ENCODE data around the gene TMEM267. TPM values are rescaled to one million over a fixed set of nuclear protein-coding genes. Genes with fewer than 3 reads are reported as not detected.
"Not testable (repeated sequence)": the region's sequence is repeated elsewhere in the genome, so short reads cannot be mapped to it uniquely, and the experiment has no call there.

TMEM267 gene
- polyA plus RNA-seq, 3 donors = 3.6 to 5.1 (median 5.1) TPM

DNA sequence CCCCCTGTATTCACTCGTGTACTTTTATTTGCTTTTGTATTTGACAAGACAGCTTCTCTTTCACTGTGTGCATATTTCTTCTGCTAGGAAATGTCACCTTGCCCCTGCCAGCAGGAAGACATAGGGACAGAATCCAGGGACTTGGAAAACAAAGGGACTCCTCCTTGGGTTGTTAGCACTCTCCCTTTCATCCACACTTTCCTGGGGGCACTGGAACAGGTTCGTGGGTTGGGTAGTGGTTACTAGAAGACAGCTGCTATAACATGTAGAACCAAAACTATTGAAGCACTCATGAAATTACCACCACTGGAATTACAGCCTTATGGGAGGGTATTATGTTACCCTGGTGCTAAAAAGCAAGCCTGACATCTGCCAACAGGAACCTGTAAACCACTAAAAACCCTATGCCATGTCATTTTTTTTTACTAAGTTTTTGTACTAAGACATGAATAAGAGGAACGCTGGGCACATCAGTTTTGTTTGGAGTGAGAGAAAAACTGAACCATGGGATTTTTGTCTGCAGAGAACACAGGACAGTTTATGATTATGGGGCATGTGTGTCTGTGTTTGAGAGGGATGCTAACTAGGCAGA is 66.8 kb downstream of the TMEM267 start:
- 48 to 54% (median 48%) methylated on average over 3 of the region's 3 CpGs for WGBS, 3 donors
- H3K27ac ChIP-seq (ENCODE audit: low read depth, low read length) = no peak overlapping the region

DNA sequence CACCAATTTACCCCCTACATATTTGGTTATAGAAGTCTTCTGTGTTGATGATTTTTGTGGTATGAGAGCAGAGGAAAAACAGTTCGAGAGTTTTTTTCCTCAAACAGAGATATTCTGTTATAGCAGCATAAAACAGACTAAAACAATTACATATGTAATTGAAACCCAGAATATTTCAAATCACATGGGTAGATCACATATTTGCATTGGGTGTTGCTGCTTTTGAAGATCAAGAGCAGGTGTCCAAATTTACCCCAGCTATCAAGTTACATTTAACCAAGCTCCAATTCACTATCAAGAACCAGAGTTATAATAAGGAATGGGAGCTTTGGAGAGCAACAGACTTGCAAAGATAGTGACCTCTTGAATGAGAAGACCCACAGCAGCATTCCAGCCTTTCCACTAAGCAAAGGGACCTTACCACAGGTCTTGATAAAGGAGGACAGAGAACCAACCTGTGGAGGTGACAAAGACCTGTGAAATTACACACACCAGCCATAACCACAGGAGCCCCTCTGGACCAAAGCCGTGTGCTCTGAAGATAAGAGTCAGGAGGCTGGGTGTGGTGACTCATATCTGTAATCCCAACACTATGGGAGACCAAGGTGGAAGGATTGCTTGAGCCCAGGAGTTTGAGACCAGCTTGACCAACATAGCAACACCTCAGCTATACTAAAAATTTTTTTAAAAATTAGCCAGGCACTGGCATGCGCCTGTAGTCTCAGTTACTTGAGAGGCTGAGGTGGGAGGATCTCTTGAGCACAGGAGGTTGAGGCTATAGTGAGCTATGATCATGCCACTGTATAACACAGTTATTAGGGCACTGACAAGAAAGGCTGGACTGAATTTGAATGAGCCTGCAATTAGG is 67.5 kb downstream of the TMEM267 start:
- WGBS, 3 donors = 70 to 77% (median 74%) methylated on average over 3 of the region's 3 CpGs

DNA sequence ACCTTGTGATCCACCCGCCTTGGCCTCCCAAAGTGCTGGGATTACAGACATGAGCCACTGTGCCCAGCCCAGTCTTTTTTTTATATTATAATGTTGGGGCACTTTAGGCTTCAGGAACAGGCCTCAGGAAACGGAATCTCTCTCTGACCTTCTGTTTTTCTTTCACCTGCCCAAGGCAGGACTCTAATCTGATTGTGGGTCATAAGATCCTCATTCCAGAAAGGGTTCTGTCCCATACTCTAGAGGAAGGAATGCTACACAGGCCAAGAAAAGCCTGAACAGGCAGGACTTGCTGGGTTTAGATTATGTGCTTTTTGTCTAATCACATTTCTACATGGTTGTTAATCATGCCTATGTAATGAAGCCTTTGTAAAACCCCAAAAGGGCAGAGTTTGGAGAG is 69.7 kb downstream of the TMEM267 start:
- no peak overlapping the region for H3K27ac ChIP-seq (ENCODE audit: low read depth, low read length)
- WGBS, 3 donors = 83 to 93% (median 92%) methylated on average over 2 of the region's 2 CpGs

More for the DNA sequence above, 67.5 kb downstream of the TMEM267 start:
- no peak overlapping the region for H3K27ac ChIP-seq (ENCODE audit: low read depth, low read length)

DNA sequence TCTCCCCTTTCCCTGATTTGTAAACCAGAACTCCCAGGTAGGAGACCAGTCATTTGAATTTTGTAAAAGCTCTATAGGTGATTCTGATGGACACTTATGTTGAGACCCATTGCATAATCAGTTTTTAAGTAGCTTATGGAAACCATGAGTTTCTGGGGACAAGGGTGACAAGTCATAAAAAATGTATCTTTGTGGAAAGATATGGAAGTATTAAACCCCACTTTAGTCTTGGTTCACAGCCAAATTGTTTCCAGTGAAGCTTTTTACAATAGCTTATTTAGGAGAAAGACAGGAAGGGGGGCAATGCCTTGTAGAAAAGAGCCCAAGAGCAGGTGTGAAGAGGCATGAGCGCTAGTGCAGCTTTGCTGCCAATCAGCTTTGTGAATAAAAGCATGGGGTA is 71.0 kb downstream of the TMEM267 start:
- 91 to 100% (median 96%) methylated on average over 1 of the region's 1 CpG for WGBS, 3 donors
- H3K27ac ChIP-seq (ENCODE audit: low read depth, low read length) = no peak overlapping the region

DNA sequence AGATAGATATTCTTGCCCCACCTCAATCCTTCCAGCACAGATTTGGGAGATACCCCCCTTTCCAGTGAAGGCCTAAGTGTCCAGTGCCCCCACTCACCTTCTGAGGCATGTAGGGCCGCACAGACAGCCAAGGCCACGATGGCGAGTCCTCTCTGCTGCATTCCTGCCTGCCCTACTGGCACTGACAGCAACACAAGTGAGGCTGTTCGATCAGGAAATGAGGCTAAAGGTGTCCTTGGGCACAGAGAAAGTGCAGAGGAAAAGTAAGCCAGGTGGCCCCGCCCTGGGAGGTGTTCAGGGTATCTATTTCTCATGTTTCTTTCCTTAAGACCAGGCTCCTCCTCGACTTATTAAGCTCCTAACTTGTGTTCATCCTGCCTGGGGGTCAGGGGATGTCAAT is 71.5 kb downstream of the TMEM267 start, which contains the start of gene CCL28:
Gene CCL28, minus strand, starts transcription at position 236 of the 400 bp plus-strand sequence. Its CDS starts 75 bp downstream, at position 161.
- no peak within 1 kb of the TSS for H3K27ac ChIP-seq (ENCODE audit: low read depth, low read length)
- WGBS, 3 donors = 59 to 80% (median 79%) methylated on average over 6 of the region's 6 CpGs

DNA sequence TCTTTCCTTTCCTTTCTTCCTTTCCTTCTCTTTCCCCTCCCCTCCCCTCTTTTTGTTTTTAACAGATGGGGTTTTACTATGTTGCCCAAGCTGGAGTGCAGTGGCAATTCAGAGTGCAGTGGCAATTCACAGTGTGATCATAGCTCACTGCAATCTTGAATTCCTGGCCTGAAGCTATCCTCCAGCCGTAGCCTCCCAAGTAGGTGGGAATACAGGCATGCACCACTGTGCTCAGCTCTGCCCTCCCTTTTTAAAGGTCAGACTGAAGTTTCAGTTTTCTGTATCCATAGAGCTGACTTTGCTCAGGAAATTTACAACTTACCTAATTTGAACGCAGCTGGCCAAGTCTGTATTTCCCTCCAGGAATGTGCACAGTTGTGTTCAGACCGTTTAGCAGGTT is 72.2 kb downstream of the TMEM267 start:
- no peak overlapping the region for H3K27ac ChIP-seq (ENCODE audit: low read depth, low read length)
- WGBS, 3 donors = 54 to 62% (median 59%) methylated on average over 3 of the region's 3 CpGs

DNA sequence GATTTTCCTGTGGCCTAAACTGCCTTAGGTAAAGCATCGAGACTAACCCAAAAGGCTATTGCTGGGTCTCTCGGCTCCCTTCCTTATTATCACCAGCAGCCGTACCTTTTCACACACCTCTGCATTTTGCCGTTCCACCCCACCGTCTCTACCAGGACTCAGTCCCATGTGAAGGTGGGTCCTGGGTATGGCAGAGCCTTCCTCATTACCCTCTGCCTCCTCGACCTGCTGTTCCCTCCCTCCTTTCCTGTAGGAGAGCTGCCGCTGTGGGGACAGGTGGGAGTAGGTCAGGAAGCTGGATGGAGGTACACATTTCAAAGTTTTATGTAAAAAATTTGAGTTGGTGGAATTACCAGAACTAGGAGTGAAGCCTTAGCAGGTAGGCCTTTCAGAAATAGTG is 73.3 kb downstream of the TMEM267 start:
- H3K27ac ChIP-seq (ENCODE audit: low read depth, low read length) = no peak overlapping the region
- 82 to 92% (median 88%) methylated on average over 7 of the region's 7 CpGs for WGBS, 3 donors

DNA sequence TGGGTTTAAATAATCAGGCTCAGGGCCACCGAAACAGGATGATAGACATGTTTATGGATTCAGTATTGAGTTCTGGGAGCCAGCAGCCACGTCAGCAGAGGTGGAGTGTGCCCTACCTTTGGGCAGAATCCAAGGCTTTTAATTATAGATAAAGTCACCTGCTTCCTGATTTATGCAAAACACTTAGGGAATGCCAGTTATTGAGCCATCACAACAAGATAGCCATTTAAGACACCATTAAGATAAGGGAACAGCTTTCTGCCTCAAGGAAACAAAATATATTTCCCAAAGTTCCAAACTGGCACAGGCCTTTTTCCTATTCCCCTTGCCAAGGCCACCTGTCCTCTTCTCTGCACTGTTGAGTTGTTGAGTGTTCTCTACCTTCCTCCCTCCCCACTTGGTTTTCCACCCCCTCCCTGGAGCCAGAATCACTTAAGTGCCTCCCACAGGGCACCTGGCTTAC is 73.8 kb downstream of the TMEM267 start:
- 17 to 54% (median 51%) methylated on average over 2 of the region's 2 CpGs for WGBS, 3 donors

DNA sequence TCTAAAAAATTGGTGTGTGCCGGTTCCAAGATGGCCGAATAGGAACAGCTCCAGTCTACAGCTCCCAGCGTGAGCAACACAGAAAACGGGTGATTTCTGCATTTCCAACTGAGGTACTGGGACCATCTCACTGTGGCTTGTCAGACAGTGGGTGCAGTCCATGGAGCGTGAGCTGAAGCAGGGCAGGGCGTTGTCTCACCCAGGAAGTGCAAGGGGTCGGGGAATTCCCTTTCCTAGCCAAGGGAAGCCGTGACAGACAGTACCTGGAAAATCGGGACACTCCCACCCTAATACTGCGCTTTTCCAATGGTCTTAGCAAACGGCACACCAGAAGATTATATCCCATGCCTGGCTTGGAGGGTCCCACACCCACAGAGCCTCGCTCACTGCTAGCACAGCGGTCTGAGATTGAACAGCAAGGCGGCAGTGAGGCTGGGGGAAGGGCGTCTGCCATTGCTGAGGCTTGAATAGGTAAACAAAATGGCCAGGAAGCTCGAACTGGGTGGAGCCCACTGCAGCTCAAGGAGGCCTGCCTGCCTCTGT is 81.1 kb downstream of the TMEM267 start:
- H3K27ac ChIP-seq (ENCODE audit: low read depth, low read length) = not testable (repeated sequence)
- 88 to 90% (median 90%) methylated on average over 16 of the region's 16 CpGs for WGBS, 3 donors

More for the DNA sequence above, 73.8 kb downstream of the TMEM267 start:
- H3K27ac ChIP-seq (ENCODE audit: low read depth, low read length) = no peak overlapping the region

DNA sequence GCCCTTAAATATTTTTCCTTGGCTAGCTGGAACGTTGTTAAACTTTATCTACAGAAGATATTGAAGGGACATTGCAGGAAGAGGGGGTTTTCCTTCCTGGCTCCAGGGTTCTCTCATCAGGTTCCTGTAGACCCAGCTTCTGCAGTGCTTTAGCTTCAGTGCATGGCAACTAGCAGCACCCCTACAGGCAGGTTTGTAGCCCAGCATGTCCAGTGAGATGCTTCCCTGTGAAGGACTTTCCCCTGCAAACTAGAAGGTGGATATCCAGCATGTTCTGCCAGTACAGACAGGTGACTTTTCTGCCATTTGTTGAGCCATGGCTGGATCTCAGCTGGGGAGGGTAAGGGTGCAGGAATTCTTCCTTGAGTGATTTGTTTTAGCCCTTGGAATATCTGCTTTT is 81.8 kb downstream of the TMEM267 start:
- H3K27ac ChIP-seq (ENCODE audit: low read depth, low read length) = no peak overlapping the region
- WGBS, 3 donors = 59 to 61% (median 60%) methylated on average over 1 of the region's 1 CpG

DNA sequence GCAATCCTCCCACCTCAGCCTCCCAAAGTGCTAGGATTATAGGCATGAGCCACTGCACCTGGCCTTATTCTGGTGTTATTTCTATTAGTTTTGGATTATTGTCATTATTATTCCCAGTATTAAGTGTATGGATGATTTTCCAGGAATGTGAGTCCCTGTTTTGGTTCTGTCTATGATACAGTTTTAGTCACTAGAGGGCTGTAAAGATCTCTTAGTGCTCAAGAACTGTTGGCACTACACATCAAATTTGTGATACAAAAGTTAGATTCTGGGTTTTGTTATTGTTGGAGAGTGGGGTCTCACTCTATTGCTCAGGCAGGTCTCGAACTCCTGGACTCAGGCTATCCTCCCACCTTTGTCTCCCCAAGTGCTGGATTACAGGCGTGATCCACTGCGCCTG is 83.6 kb downstream of the TMEM267 start:
- WGBS, 3 donors = 88 to 95% (median 90%) methylated on average over 3 of the region's 3 CpGs

DNA sequence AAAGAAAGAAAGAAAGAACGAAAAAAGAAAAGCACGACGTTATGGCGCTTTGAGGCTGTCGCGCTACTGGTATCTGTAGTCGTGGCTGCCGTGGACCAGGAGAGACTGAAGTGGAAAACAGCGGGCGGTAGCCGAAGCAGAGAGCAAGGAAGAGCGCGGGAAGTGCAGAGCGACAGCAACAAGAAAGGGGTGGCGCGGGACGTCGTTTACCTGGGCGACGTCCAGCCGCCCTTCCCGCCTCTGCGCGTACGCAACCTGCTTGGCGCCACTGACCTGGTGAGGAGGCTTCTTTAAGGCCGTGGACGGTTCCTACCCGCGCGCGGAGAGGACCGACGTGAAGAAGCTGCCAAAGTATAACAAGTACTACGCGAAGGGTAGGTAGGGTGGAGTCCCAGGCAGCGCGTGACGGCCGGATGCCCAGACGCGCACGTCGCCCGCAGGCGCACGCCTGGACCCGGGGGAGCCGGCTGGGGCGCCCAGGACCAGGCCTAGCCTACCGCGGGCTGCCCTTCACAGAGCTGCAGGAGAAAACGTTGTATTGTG is 86.8 kb downstream of the TMEM267 start:
- no peak overlapping the region for H3K27ac ChIP-seq (ENCODE audit: low read depth, low read length)
- WGBS, 3 donors = 1 to 3% (median 2%) methylated on average over 53 of the region's 53 CpGs

More for the DNA sequence above, 83.6 kb downstream of the TMEM267 start:
- no peak overlapping the region for H3K27ac ChIP-seq (ENCODE audit: low read depth, low read length)

Other genes starting within 250 kb of the TMEM267 start
- 10 to 100 TPM; 15.5 to 33.7 (median 15.9) TPM for gene HMGCS1, start 170.5 kb downstream of the TMEM267 start, polyA plus RNA-seq
- 1 to 10 TPM; 1.9 to 2.7 (median 2.4) TPM for gene CCL28, start 71.5 kb downstream of the TMEM267 start, polyA plus RNA-seq
- 1 to 10 TPM in 1 of 3 donors, under 1 TPM in 2; 0.33 to 1.3 (median 0.45) TPM for gene C5orf34, start 31.3 kb upstream of the TMEM267 start, polyA plus RNA-seq
- 100 to 1,000 TPM in 1 of 3 donors, 10 to 100 TPM in 2; 29.5 to 115 (median 70.7) TPM for gene PAIP1, start 73.2 kb upstream of the TMEM267 start, polyA plus RNA-seq
- 10 to 100 TPM; 13.2 to 40.3 (median 17.2) TPM for gene NNT, start 119.3 kb upstream of the TMEM267 start, polyA plus RNA-seq